GM12892 (cell line): ENCODE data around the gene DAPK2.

ENCODE experiments used
- POLR2A ChIP-seq: IDR thresholded peaks from 2 replicates; pipeline ENCODE4 v1.6.1; 2011; ENCODE audit warnings: low read depth, low read length, control low read depth
- POLR2AphosphoS5 ChIP-seq: IDR thresholded peaks from 2 replicates; pipeline ENCODE4 v1.6.1; 2011; ENCODE audit warnings: low read depth, low read length, control low read depth
- TAF1 ChIP-seq: IDR thresholded peaks from 2 replicates; pipeline ENCODE4 v1.6.1; 2011; ENCODE audit warnings: low read depth, mild to moderate bottlenecking, control low read depth, low read length, borderline replicate concordance

GRCh38 chr15:63981596-63982320 lies 64.5 kb downstream of the DAPK2 start:
- TF ChIP-seq POLR2A (no peak), TAF1 (no peak), POLR2AphosphoS5 (no peak)
